Neutrophil (primary cell): ENCODE data around the gene DCP2.

Experiments
- H3K27ac ChIP-seq: fragments of 200-600 bp; sonication (generic); 2 replicates; pipeline ENCODE4 v1.5.1; 2016; ENCODE audit warnings: mild to moderate bottlenecking, moderate library complexity
- H3K27me3 ChIP-seq: fragments of 200-600 bp; sonication (generic); 2 replicates; pipeline ENCODE4 v1.6.0; 2016; ENCODE audit warnings: mild to moderate bottlenecking
- H3K36me3 ChIP-seq: fragments of 200-600 bp; sonication (generic); 2 replicates; pipeline ENCODE4 v1.5.1; 2017
- H3K4me1 ChIP-seq, 2 experiments: fragments of 200-600 bp in 1 of 2; sonication (generic) in 1 of 2; 1 replicate in 1 of 2; 2 replicates in 1 of 2; pipeline versions ENCODE4 v1.5.1 to v1.6.1; 2013 to 2016; ENCODE audit warnings: low read depth in 1 of 2, low read length in 1 of 2, mild to moderate bottlenecking in 1 of 2, moderate library complexity in 1 of 2; ENCODE audit not compliant: control insufficient read depth in 1 of 2, insufficient read depth in 1 of 2
- H3K4me3 ChIP-seq, 2 experiments: fragments of 200-600 bp in 1 of 2; sonication (generic) in 1 of 2; 1 replicate in 1 of 2; 2 replicates in 1 of 2; pipeline ENCODE4 v1.5.1; 2013 to 2016; ENCODE audit warnings: low read depth in 1 of 2, low read length in 1 of 2, mild to moderate bottlenecking in 1 of 2, moderate library complexity in 1 of 2
- H3K9me3 ChIP-seq: fragments of 200-600 bp; sonication (generic); 2 replicates; pipeline ENCODE4 v1.5.1; 2016
- CTCF ChIP-seq: fragments of 200-600 bp; sonication (generic); IDR thresholded peaks from 2 replicates; pipeline ENCODE4 v1.5.1; 2016; ENCODE audit warnings: antibody characterized with exemption

The DCP2 gene

GRCh38 chr5:112995764-112996618, 19.4 kb downstream of the DCP2 start:
- no peak overlapping the region for H3K4me3 ChIP-seq
- peaks cover 0 to 7% of the 10 kb centered on the region in 2 experiments for H3K4me1 ChIP-seq
- peak overlapping the region; percentile 8 for H3K27ac ChIP-seq
- no peaks in the 10 kb centered on the region for H3K27me3 ChIP-seq
- no peaks in the 10 kb centered on the region for H3K9me3 ChIP-seq
- TF ChIP-seq CTCF, result peak; percentile 80
- H3K36me3 ChIP-seq, result peaks cover 72% of the 10 kb centered on the region

- H3K27ac ChIP-seq, result peak overlapping the region; percentile 8
- H3K4me1 ChIP-seq, result peaks cover 0 to 7% of the 10 kb centered on the region in 2 experiments
- no peaks in the 10 kb centered on the region for H3K27me3 ChIP-seq
- TF ChIP-seq CTCF, result no peak
- H3K9me3 ChIP-seq, result no peaks in the 10 kb centered on the region
- peaks cover 78% of the 10 kb centered on the region for H3K36me3 ChIP-seq
- no peak overlapping the region for H3K4me3 ChIP-seq
These were observed 20.3 kb downstream of the DCP2 start for GRCh38 chr5:112996830-112997374.

- Histone ChIP-seq H3K4me3 (no peak overlapping the region), H3K27me3 (no peaks in the 10 kb centered on the region), H3K9me3 (no peaks in the 10 kb centered on the region), H3K36me3 (peaks cover 78% of the 10 kb centered on the region), H3K27ac (no peak overlapping the region), H3K4me1 (peaks cover 0 to 7% of the 10 kb centered on the region in 2 experiments)
- no peak for TF ChIP-seq CTCF
These were observed 21.7 kb downstream of the DCP2 start for GRCh38 chr5:112998296-112998695.

GRCh38 chr5:113000466-113000865, 23.9 kb downstream of the DCP2 start:
- Histone ChIP-seq H3K9me3 (no peaks in the 10 kb centered on the region), H3K4me1 (peaks cover 4 to 14% of the 10 kb centered on the region in 2 experiments), H3K4me3 (no peak overlapping the region), H3K27ac (no peak overlapping the region), H3K27me3 (no peaks in the 10 kb centered on the region), H3K36me3 (peaks cover 81% of the 10 kb centered on the region)
- TF ChIP-seq CTCF, result no peak

- Histone ChIP-seq H3K27me3 (no peaks in the 10 kb centered on the region), H3K9me3 (no peaks in the 10 kb centered on the region), H3K36me3 (peaks cover 87% of the 10 kb centered on the region), H3K4me3 (no peak overlapping the region), H3K4me1 (peaks cover 6 to 7% of the 10 kb centered on the region in 2 experiments), H3K27ac (no peak overlapping the region)
- TF ChIP-seq CTCF, result no peak
These were observed 25.8 kb downstream of the DCP2 start for GRCh38 chr5:113002423-113002822.
